GM23338 (cell line): ENCODE data around the gene PYCR2. TPM values are rescaled to one million over a fixed set of nuclear protein-coding genes. Genes with fewer than 3 reads are reported as not detected.

Experiments
- ATAC-seq: fragments of 200-7000 bp; cut with Tn5 transposase; 3 replicates; pipeline ENCODE4 v1.9.1; 2020
- DNase-seq: peaks from one replicate; pipeline ENCODE4 v3.0.0-alpha.2; 2015; ENCODE audit warnings: low spot score
- H2AFZ ChIP-seq: fragments of 200-600 bp; sonication (generic); 2 replicates; pipeline ENCODE4 v1.8.0; 2016; ENCODE audit warnings: antibody characterized with exemption, mild to moderate bottlenecking, moderate library complexity
- H3F3A ChIP-seq: fragments of 200-600 bp; sonication (generic); replicated peaks from 2 replicates; pipeline ENCODE4 v1.8.0; 2017; ENCODE audit warnings: antibody characterized with exemption, mixed run types, low read depth
- H3K27ac ChIP-seq: fragments of 200-600 bp; sonication (generic); 2 replicates; pipeline ENCODE4 v1.6.1; 2016; ENCODE audit warnings: low read depth
- H3K27me3 ChIP-seq: fragments of 200-600 bp; sonication (generic); 2 replicates; pipeline ENCODE4 v1.8.0; 2016; ENCODE audit warnings: mild to moderate bottlenecking, mixed run types, moderate library complexity; ENCODE audit not compliant: insufficient read depth
- H3K36me3 ChIP-seq: fragments of 200-600 bp; sonication (generic); 2 replicates; pipeline ENCODE4 v1.8.0; 2016; ENCODE audit warnings: mild to moderate bottlenecking; ENCODE audit not compliant: insufficient read depth
- H3K4me1 ChIP-seq: fragments of 200-600 bp; sonication (generic); 2 replicates; pipeline ENCODE4 v1.8.0; 2016; ENCODE audit warnings: mild to moderate bottlenecking, moderate library complexity; ENCODE audit not compliant: insufficient read depth
- H3K4me2 ChIP-seq: fragments of 200-600 bp; sonication (generic); 2 replicates; pipeline ENCODE4 v1.7.1; 2017; ENCODE audit warnings: mixed run types
- H3K4me3 ChIP-seq: fragments of 200-600 bp; sonication (generic); 2 replicates; pipeline ENCODE4 v1.6.1; 2016; ENCODE audit warnings: mixed run types
- H3K79me2 ChIP-seq: fragments of 200-600 bp; sonication (generic); replicated peaks from 2 replicates; pipeline ENCODE4 v1.8.0; 2017; ENCODE audit warnings: mild to moderate bottlenecking; ENCODE audit not compliant: insufficient read depth
- H3K9me2 ChIP-seq: fragments of 200-600 bp; sonication (generic); 2 replicates; pipeline ENCODE4 v1.8.0; 2017; ENCODE audit not compliant: insufficient read depth
- H4K20me1 ChIP-seq: fragments of 200-600 bp; sonication (generic); replicated peaks from 2 replicates; pipeline ENCODE4 v1.8.0; 2017; ENCODE audit warnings: mild to moderate bottlenecking; ENCODE audit not compliant: insufficient read depth
- H3K27ac Mint-ChIP-seq: 2 replicates; pipeline ENCODE4 v1.8.0; 2020; ENCODE audit warnings: inconsistent platforms, mild to moderate bottlenecking, moderate library complexity, mixed read lengths
- H3K27me3 Mint-ChIP-seq: 3 replicates; pipeline ENCODE4 v1.8.0; 2022; ENCODE audit warnings: low read depth, mild to moderate bottlenecking, moderate library complexity, mixed read lengths, inconsistent platforms; ENCODE audit not compliant: insufficient read depth, poor library complexity
- H3K36me3 Mint-ChIP-seq: 3 replicates; pipeline ENCODE4 v1.8.0; 2021; ENCODE audit warnings: low read depth, mild to moderate bottlenecking, inconsistent platforms, moderate library complexity, mixed read lengths
- H3K4me1 Mint-ChIP-seq: 3 replicates; pipeline ENCODE4 v1.8.0; 2020; ENCODE audit warnings: mild to moderate bottlenecking, inconsistent platforms, mixed read lengths
- H3K4me3 Mint-ChIP-seq: 3 replicates; pipeline ENCODE4 v1.8.0; 2021; ENCODE audit warnings: moderate library complexity, mild to moderate bottlenecking, inconsistent platforms, mixed read lengths
- H3K9me3 Mint-ChIP-seq: 3 replicates; pipeline ENCODE4 v1.8.0; 2020; ENCODE audit warnings: moderate library complexity, mild to moderate bottlenecking, inconsistent platforms, mixed read lengths
- CREB1 ChIP-seq: fragments of 250-450 bp; sonication (Bioruptor Pico); IDR thresholded peaks from 2 replicates; pipeline ENCODE4 v1.5.0; 2020; ENCODE audit warnings: low read depth, mild to moderate bottlenecking, moderate library complexity
- CTCF ChIP-seq, 2 experiments: fragments of 200-600 bp in 1 of 2; sonication (generic) in 1 of 2; conservative IDR thresholded peaks; 2 replicates each; pipeline versions ENCODE4 v1.5.1 to v1.6.1; 2016 to 2017; ENCODE audit warnings: antibody characterized with exemption in 2 of 2, low read depth in 2 of 2, mild to moderate bottlenecking in 2 of 2, moderate library complexity in 1 of 2
- ETS1 ChIP-seq: IDR thresholded peaks from 2 replicates; pipeline ENCODE4 v1.6.1; 2016; ENCODE audit warnings: antibody characterized with exemption
- EZH2 ChIP-seq: fragments of 200-600 bp; sonication (generic); IDR thresholded peaks from one replicate; pipeline ENCODE4 v1.8.0; 2017; ENCODE audit warnings: antibody characterized with exemption, mild to moderate bottlenecking, low read depth; ENCODE audit not compliant: unreplicated experiment
- EZH2phosphoT487 ChIP-seq: fragments of 200-600 bp; sonication (generic); IDR thresholded peaks from one replicate; pipeline ENCODE4 v1.8.1; 2018; ENCODE audit warnings: antibody characterized with exemption; ENCODE audit not compliant: unreplicated experiment
- JUNB ChIP-seq: IDR thresholded peaks from one replicate; pipeline ENCODE4 v1.6.1; 2016; ENCODE audit warnings: antibody characterized with exemption; ENCODE audit not compliant: unreplicated experiment
- NANOG ChIP-seq: IDR thresholded peaks from 2 replicates; pipeline ENCODE4 v1.6.1; 2016; ENCODE audit warnings: antibody characterized with exemption, borderline replicate concordance
- POLR2AphosphoS5 ChIP-seq: IDR thresholded peaks from 2 replicates; pipeline ENCODE4 v1.6.1; 2016; ENCODE audit warnings: antibody characterized with exemption, low read depth
- REST ChIP-seq: IDR thresholded peaks from one replicate; pipeline ENCODE4 v1.6.1; 2018; ENCODE audit warnings: antibody characterized with exemption; ENCODE audit not compliant: unreplicated experiment
- STAT1 ChIP-seq: IDR thresholded peaks from one replicate; pipeline ENCODE4 v1.6.1; 2016; ENCODE audit warnings: antibody characterized with exemption; ENCODE audit not compliant: unreplicated experiment
- ZNF114 ChIP-seq: fragments of 250-450 bp; sonication (Bioruptor Pico); IDR thresholded peaks from 2 replicates; pipeline ENCODE4 v1.5.0; 2020; ENCODE audit warnings: mild to moderate bottlenecking, moderate library complexity
- ZNF331 ChIP-seq: fragments of 250-450 bp; sonication (Bioruptor Pico); IDR thresholded peaks from 2 replicates; pipeline ENCODE4 v1.5.0; 2020; ENCODE audit warnings: low read depth, mild to moderate bottlenecking, moderate library complexity
- ZNF462 ChIP-seq: fragments of 250-450 bp; sonication (Bioruptor Pico); IDR thresholded peaks from 2 replicates; pipeline ENCODE4 v1.5.0; 2020; ENCODE audit warnings: mild to moderate bottlenecking, moderate library complexity
- polyA plus RNA-seq: library from polyadenylated mRNA; unstranded; fragments of >200 nt; fragmentation: Nextera tagmentation; extraction: Ambion mirVana; gene quantifications from 2 replicates; pipeline ENCODE4 v1.2.1, GENCODE V29; 2016
- total RNA-seq: library from RNA; depleted of rRNA; stranded (reverse); fragments of >200 nt; shearing (Covaris generic); gene quantifications from 2 replicates; pipeline ENCODE4 v1.2.3, GENCODE V29; 2014

PYCR2 gene
- total and polyA plus RNA-seq, 2 experiments from 2014 or later, result 89.1 to 109 TPM

GRCh38 chr1:225931270-225932136 is 7.5 kb upstream of the PYCR2 start:
- Histone ChIP-seq H3K27me3 (no peaks in the 10 kb centered on the region), H3K79me2 (no peaks in the 10 kb centered on the region), H3K4me3 (no peak overlapping the region), H3F3A (no peaks in the 10 kb centered on the region), H3K4me1 (peaks cover 4% of the 10 kb centered on the region; the same call in 1 of the 2 replicates), H3K9me2 (no peaks in the 10 kb centered on the region), H3K27ac (no peak overlapping the region), H3K4me2 (no peak overlapping the region), H2AFZ (0 out of 2 replicates have a peak overlapping the region, but pooled peaks have one; percentile 47), H3K36me3 (no peaks in the 10 kb centered on the region), H4K20me1 (no peaks in the 10 kb centered on the region)
- Mint-ChIP-seq H3K36me3 (no peaks in the 10 kb centered on the region), H3K27ac (no peak overlapping the region), H3K4me1 (peaks cover 5% of the 10 kb centered on the region; the same call in 2 of the 3 replicates), H3K9me3 (no peaks in the 10 kb centered on the region), H3K4me3 (no peak overlapping the region), H3K27me3 (peaks cover 5% of the 10 kb centered on the region)
- no peak for DNase-seq
- TF ChIP-seq STAT1, result no peak
- TF ChIP-seq ZNF114, result no peak
- no peak for TF ChIP-seq REST
- TF ChIP-seq EZH2, result no peak
- no peak for TF ChIP-seq CTCF (conservative IDR thresholded peaks at IDR 0.05; ENCODE audit: low read depth in 2 of 2)
- no peak for TF ChIP-seq CREB1
- TF ChIP-seq ETS1, result no peak
- TF ChIP-seq ZNF462 (CRISPR knock-in tag), result no peak
- no peak for TF ChIP-seq JUNB
- no peak for TF ChIP-seq ZNF331 (CRISPR knock-in tag)
- no peak for TF ChIP-seq EZH2phosphoT487
- no peak for TF ChIP-seq POLR2AphosphoS5
- TF ChIP-seq NANOG, result no peak
- ATAC-seq, result no peak
